ENCODE results near the gene CD2BP2.
A peak's percentile ranks its signal among the peaks of the same experiment; 100 is the strongest.
"Not testable (repeated sequence)": the region's sequence is repeated elsewhere in the genome, so short reads cannot be mapped to it uniquely, and the experiment has no call there.

The CD2BP2 gene

GRCh38 chr16:30358990-30359870 lies 4.1 kb upstream of the CD2BP2 start:
- DNase-seq = no peak

- no peak for DNase-seq
Observed at GRCh38 chr16:30358577-30358936, 3.4 kb upstream of the CD2BP2 start.

- DNase-seq = no peak
Observed at GRCh38 chr16:30357715-30358576, 2.8 kb upstream of the CD2BP2 start.

GRCh38 chr16:30357085-30357714 lies 2.1 kb upstream of the CD2BP2 start:
- no peak for DNase-seq

- peak; percentile 56 for DNase-seq
Observed at GRCh38 chr16:30356401-30357084, 1.4 kb upstream of the CD2BP2 start.

GRCh38 chr16:30355954-30356308 lies 823 bp upstream of the CD2BP2 start:
- DNase-seq = no peak

- DNase-seq = peak; percentile 52
Observed at GRCh38 chr16:30354423-30355143, 525 bp downstream of the CD2BP2 start.

GRCh38 chr16:30353438-30354129 lies 1.5 kb downstream of the CD2BP2 start:
- no peak for DNase-seq

- DNase-seq = no peak
Observed at GRCh38 chr16:30352488-30353401, 2.4 kb downstream of the CD2BP2 start.

- no peak for DNase-seq
Observed at GRCh38 chr16:30351586-30352419, 3.3 kb downstream of the CD2BP2 start.

- DNase-seq = no peak
Observed at GRCh38 chr16:30351001-30351441, 4.1 kb downstream of the CD2BP2 start.

GRCh38 chr16:30350134-30350871 lies 4.8 kb downstream of the CD2BP2 start:
- no peak for DNase-seq

GRCh38 chr16:30349675-30350074 lies 5.4 kb downstream of the CD2BP2 start:
- no peak for DNase-seq

- no peak for DNase-seq
Observed at GRCh38 chr16:30348929-30349328, 6.2 kb downstream of the CD2BP2 start.

GRCh38 chr16:30348113-30348512 lies 7.0 kb downstream of the CD2BP2 start:
- no peak for DNase-seq

- DNase-seq = no peak
Observed at GRCh38 chr16:30346286-30346685, 8.8 kb downstream of the CD2BP2 start.

- not testable (repeated sequence) for DNase-seq
Observed at GRCh38 chr16:30343491-30343820, 11.7 kb downstream of the CD2BP2 start.

- no peak for DNase-seq
Observed at GRCh38 chr16:30342751-30343490, 12.2 kb downstream of the CD2BP2 start.
